HG03460 (cell line): Measurements from ENCODE around the gene LRCH1.

Experiments
- ATAC-seq: cut with Tn5 transposase; IDR thresholded peaks from one replicate; pipeline ENCODE4 v1.9.1; 2021; ENCODE audit not compliant: unreplicated experiment

Gene LRCH1

DNA sequence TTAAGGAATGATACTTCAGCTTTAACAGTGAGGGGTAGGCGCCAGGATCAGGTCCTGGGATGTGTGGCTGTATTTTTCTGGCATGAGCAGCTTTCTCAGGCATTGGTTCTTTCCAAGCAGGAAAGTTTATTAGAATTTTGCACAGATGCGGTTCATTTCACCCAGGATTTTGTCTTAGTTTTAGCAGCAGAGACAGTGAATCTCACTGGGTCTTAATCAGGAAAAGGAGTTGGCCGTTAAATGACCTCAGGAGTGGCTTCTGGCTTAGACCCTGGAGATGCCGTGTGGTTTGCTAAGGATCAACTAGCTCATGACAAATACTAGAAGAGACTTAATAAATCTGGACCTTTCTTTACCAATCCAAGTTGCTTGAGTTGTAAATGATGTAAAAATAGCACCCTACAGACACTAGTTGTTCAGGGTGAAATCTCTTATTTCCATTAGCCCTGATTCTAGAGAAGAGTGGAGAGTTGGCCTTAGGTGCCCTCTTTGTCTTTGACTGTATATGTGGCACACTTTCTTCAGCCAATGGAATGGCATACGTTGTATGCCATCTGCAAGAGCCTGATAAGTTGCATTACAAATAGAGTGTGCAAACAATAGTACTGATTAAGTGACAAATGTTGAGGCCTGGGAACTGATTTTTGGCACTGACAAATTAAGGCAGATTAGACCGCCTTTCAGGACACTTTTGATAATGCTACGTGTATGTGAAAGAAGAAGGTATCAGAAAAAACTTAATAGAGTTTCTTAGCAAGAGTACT lies 34.0 kb downstream of the LRCH1 start:
- ATAC-seq, result no peak

DNA sequence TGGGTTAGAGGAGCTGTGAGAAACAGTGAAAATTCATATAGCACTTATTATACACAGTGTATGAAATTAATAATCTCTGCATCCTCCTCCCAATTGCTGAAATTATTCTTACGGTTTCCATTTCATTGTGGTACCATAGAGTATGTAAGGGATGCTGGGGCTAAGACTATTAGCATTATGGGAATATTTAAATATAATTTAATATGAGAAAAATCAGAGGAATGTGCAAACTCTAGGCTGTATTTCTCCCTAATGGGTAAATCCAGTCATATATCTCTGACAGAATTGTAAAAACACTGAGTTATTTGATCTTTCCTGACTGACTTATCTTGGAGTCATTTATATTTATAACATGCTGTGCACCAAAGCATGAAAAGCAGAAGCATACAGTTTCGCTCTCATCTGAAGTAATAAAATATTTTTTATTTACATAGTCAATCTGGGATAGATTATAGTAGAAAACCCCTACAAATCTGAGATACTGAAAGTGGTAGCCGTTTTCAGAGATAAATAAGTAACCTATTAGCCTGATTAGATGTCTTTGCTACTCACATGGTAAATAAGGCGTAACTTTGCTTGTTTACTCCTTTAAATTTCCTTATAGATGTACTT lies 34.9 kb downstream of the LRCH1 start:
- ATAC-seq, result peak; percentile 60

DNA sequence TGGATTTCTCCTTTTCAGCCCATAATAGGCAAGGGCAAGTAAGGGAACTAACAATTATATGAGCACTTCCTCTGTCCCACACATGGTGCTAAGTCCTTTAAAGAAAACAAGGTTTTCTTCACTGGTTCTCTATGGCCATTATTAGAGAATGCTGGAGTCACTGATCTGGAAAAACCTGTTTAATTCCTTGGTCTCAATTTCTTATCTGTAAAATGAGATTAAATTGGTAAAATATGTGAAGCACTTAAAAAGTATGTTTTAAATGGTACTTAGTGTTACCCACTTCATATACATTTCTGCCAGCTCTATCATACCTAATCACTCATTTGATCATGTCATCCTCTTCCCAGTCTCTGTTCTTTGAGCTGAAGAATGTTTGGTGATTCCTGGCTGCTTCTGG lies 39.4 kb downstream of the LRCH1 start:
- ATAC-seq, result no peak

DNA sequence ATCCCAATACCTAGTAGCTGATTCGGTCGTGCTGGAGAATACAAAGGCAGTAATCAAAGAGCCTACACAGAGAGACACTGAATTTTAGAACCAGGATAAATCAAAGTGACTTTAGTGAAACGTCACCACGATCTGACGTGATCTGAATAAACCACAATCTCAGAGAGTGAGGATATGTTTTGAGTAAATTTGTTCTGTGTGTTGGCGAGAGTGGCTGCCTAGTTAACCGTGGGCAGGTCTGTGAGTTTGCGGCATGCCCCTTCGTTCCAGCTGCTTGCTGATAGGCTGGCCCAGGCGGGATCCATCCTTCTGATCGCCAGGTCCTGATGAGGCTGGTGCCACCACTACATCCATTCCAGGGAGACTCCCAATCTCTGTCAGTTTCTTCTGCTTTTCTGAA lies 40.4 kb downstream of the LRCH1 start:
- ATAC-seq, result no peak

DNA sequence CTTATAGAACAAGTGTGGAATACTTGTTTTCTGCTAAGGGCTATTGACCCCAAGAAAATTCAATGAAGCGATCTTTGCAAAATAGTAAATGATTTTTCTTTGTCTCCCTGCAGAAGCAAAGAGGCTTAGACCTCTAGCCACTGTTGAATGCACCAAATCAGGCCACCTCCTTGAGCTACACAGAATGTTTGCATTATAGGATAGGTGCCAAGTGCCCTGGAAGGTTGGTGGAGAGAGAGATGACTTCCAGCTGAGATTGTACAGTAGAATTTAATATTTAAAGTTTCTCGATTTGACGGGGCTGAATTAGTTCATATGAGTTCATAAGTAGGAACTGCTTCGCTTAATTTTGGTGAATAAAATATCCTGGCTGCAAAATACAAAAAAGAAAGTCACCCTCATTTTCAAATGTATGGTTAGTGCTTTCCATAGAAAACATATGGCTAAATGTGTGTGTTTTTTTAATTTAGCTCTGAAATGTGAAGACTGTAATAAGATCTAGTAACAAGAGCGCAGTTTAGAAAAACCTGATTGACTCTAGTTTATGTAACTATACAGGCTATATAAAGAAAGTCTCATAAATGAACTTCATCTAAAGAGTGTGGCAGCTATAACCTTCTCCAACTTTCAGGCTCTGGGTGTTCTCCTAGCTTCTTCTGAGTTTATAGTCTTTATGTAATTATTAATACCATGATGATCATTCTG lies 41.6 kb downstream of the LRCH1 start:
- ATAC-seq, result no peak

DNA sequence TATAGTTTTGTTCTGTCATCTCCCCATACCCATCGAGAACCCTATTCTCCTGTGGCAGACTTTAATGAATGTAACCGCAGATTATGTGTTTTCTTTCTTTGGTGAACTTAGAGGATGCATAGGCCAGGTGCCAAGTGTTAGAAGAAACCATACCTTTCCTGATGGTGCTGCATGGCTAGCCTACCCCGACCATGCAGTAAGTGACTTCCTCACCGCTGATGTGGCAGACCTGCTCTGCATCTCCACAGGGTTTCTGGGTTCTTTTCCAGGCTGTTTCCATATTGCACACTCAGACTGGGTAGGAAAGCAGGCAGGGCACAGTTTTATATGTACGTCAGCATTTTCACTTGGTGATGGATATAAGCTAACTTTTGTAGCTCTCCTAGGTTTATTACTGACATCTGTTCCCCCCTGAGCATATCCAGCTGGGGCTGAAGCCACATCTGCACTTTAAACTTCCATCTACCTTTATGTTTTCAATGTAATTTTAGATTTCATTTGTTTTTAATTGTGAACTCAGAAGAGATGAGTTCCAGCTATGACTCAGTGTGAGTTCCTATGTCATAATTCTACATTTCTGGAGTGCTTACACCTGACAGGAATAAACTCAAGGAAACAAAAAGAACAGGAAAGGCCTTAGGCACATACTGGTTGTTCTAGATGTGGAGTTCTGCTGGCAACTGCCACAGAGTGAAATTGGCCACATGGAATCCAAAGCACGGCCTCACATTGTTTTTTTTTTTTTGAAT lies 42.3 kb downstream of the LRCH1 start:
- ATAC-seq, result no peak

DNA sequence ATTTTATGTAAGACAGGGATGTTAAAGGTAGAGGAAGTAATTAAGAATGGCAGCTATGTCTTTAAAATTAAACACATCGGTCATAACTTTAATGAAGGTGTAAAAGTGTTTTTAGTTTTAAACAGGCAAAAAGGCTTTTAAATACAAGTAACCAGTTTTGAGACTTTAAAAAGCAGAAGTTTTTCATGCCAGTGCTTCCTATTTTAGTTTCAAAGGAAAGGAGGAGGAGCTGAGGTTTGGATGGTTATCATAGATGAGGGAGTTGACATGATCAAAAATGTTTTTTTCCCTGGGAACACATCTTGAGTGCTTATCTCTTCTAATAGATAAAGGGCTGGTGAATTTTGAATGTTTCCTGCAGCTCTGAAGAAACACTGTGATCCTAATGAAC lies 42.9 kb downstream of the LRCH1 start:
- no peak for ATAC-seq

DNA sequence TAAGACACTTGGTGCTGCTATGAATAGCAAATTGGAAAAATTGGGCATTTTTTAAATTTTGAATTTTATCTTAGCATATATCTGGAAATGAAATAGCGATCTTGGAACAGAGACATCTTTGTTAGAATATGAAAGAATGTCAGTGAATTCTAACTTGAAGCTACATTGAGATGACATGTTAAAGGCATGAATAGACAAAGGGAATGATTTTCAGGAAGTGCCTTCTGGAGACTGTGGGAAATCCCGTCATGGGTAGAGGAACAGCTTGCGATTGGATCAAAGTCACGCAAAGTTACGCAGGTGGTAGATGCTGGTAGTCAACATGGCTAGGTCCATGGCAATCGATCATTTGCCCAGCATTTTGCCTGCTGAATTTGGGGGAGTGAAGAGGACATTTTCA lies 43.5 kb downstream of the LRCH1 start:
- no peak for ATAC-seq

DNA sequence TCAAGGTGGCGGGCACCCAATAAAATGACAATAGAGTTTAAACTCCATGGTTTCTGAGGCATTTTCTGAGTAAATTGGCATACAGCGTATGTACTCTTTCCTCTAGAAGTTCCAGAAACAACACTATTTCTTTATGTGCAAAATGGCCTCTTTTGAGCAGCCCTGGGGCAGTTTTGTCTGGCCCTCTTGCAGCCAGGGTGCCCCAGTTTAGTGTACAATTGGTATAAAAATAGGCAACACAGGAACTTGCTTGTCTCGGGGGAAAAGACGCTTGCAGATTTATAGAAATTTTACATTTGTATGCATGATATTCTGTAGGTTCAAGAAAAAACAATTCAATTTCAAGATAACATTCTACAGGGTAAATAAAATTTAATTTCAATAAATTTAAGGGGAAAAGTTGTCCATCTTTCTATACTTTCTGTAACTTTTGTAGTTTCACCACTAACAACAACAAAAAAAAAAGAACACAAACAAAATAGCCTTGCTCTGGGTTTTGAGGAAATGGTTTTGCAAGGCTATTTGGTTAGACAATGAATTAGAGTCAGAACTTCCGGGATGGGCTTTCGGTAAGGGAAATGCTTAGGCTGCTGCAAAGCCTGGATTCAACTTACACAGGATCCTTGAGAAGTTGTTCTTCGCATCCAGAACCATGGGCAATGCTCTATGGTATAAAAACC lies 45.3 kb downstream of the LRCH1 start:
- ATAC-seq, result peak; percentile 38

DNA sequence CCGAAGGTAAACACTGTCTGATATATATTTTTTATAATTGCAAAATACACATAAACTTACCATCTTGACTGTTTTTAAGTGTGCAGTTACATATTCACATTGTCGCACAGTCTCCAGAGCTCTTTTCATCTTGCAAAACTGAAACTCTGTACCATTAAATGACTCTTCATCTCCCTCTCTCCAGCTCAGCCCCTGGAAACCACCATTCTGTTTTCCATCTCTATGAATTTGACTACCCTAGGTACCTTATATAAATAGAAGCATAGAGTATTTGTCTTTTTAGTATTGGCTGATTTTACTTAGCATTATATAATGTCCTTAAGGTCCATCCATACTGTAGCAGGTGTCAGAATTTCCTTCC lies 45.8 kb downstream of the LRCH1 start:
- peak; percentile 36 for ATAC-seq

DNA sequence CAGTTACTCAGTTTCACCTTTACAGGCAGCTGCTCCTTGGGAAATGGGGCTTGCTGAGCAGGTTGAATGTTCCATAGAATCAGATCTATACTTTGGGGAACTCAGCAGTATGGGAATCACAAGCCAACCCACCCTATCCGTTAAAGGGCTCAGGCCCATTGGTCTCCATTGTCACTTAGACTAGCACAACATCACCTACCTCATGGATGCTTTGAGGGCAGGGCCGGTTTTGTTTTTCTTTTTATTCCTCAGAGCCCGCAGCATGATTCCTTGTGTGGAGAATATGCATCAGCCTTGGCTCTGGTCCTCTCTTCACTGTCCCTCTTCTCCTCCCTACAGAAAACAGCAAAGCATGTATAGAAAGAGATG lies 48.0 kb downstream of the LRCH1 start:
- no peak for ATAC-seq

DNA sequence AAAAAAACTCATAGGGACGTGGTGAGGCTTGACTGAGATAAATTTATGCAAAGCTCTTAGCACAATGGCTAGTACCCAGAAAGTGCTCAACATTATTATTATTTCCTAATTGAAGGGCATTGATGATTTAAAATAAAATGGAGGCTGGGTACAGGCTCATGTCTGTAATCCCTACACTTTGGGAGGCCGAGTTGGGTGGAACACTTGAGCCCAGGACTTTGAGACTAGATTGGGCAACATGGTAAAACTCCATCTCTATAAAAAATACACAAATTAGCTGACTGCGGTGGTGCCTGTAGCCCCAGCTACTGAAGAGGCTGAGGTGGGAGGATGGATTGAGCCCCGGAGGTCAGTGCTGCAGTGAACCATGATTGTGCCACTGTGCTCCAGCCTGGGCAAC lies 49.6 kb downstream of the LRCH1 start:
- ATAC-seq, result no peak

DNA sequence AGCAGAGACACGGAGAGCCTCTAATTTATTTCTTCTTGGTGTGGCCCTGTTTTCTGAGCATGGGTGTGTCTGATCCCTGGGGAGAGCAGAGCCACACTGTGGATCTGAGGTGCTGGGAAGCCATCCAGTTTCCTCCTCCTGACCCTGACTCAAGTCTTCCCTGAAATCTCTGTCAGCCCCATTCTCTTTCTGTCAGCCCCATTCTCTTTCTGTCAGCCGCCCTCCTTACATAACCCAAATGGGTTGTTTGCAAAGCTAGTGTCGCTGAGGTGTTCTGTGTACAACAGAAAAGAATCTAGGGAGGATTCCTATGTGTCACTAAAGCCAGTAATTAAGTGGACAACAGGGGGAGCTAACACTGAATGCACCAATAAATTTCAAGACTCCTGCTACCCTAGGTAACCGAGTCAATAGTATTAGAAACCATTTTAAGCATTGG lies 50.2 kb downstream of the LRCH1 start:
- no peak for ATAC-seq

DNA sequence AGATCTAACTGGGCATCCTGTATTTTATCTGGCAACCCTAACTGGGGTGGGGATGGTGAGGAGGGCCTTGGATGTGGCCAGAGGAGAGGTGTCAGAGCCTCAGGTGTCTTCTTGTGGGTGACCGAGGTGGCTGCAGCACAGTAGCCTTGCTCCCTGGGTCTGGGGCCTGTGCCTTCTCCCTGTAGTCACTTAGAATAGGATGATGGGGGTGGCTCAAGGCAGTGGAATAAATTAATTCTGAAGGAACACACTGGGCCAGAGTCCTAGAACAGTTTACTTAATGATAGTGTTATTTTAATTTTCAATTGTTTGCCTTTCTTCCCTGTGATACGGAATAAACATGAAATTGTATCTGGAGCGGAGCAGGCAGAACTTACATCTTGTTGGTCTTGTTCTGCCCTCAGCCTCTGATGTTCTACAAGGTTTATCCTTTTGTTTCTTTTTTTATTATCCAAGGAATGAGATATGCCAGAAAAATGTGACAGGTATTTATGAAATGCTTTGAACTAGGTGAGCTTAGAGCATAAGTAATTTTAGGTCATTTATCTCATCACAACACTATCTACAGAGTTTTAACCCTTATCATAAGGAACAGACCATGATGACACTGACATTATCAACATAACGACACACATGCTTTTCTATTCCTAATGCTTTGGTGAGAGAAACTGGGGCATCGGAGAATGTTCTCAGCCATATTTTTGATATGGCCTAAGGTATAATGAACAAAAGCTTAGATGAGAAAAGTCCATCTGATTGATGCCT lies 51.4 kb downstream of the LRCH1 start:
- ATAC-seq, result no peak

DNA sequence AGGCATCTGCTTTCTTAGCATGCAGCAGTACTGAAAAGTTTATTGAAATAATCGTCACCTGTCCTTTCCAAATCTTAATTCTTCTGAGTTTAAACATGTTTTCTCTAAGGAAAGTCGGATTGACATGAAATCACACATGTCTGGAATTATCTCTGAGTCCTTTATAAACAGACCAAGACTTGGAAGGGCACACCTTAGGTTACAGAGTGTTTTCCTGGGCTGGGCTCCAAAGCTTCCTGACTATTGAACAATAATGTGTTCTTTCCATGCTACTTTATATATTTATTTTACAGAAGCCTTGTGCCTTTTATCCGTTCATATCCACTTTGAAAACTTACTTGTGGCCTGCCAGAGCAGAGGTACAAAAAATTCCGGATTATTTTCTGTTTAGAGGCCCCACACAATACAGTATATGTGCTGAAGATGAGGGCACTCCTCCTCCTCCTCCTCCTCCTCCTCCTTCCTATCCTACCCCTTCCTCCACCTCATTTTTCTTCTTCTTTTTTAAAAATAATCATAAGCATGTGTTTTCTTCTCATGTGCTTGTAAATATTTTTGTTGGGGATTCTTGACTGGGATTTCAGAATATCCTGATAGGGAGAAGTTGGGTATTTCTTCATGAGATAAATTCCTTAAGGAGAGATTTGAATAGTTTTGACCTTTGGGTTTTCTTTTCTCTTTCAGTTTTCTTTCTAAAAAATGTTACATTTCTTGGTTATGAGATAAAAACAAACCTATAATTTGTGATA lies 52.3 kb downstream of the LRCH1 start:
- ATAC-seq, result no peak

DNA sequence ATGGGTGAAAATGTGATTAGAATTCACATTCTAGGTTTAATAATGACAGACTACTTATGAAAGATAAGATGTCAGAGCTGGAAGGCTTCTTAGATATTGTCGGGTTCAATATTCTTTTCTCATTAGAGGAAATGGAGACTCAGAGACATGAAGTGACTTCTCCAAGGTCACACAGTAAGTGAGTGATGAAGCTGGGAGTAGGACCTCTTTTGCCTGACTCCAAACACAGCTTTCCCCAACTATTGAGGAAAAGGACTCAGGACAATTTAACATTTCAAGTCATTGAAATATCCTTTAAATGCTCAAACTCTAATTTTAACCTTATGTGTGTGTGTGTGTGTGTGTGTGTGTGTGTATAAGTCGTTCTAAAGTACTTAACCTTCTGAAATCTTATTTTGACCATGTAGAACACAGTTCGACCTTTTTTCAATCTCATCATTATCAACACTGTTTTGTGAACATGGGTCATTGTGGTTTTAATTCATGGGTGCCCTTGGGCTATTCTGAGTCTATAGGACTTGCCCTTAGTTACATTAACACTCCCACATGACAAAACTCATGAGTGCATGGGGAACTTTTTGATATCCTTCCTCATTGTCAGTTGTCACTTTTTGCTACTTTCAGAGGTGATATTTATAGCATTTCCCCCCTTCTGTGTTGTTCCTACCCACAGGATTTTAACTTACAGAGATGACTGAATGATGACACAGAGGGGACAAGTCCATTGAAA lies 53.0 kb downstream of the LRCH1 start:
- ATAC-seq, result peak; percentile 39

DNA sequence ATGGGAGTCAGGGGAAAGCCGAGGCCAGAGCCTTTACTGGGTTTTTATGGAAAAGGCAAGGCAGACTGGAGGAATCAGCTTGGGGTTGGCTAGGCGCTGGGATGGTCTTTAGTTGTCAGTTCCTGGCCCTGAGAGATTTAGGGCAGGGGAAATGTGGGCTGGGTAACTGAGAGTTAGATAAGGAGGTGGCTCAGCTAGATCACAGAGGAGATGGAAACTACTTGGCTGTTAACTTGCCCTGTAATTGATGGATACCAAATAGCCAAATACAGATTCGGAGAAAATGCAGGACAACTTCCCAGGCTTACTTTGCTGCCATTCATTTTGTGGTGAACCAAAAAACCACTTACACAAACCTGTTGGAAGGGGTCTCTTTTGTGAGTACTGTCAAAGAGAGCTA lies 54.0 kb downstream of the LRCH1 start:
- ATAC-seq, result no peak

DNA sequence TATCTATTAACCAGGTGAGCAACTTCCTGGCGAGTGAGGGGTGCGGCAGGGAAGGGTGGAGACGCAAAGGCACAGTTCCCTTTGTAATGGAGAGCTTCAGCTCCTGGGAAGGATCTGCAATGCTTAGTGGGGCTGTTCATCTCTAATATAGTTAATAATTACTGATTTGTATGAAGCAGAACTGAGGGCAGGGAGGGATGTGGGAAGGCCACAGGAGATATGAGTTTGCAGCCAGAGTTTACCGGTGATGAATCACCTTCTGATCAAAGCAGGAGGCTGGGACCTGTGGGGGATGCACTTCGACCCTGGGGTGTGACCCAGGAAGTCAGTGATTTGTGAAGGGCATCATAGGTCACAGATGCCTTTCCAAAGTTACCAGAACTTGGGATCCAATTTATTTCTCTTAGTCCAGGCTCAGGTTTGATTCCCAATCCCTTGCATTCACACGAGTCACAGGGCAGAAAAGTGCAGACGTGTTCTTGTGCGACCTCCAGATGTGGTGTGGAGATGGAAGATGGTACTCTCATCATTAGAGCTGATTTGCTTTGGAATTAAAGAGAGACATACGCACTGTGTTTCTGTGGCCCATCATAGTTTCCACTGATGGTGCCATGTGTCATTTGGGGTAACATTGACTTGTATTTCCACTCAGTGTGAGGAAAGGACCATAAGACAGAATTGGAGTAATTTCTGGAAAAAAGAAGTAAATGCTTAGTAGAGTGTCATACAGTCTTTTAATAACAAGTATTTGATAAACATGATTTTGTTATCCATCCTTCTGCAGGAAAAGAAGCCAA lies 55.0 kb downstream of the LRCH1 start:
- peak; percentile 45 for ATAC-seq
